HG02678 (cell line): ENCODE measurements around the gene NCR2.

ENCODE experiments used
- ATAC-seq: cut with Tn5 transposase; IDR thresholded peaks from one replicate; pipeline ENCODE4 v1.9.1; 2021; ENCODE audit warnings: mild to moderate bottlenecking, moderate library complexity; ENCODE audit not compliant: unreplicated experiment

NCR2 gene

GRCh38 chr6:41356825-41357224, 21.4 kb downstream of the NCR2 start:
- no peak for ATAC-seq

GRCh38 chr6:41358503-41358902, 23.1 kb downstream of the NCR2 start:
- ATAC-seq: no peak

GRCh38 chr6:41359617-41360313, 24.4 kb downstream of the NCR2 start:
- ATAC-seq: no peak

- ATAC-seq: no peak
These were observed 24.9 kb downstream of the NCR2 start for GRCh38 chr6:41360314-41360685.

DNA sequence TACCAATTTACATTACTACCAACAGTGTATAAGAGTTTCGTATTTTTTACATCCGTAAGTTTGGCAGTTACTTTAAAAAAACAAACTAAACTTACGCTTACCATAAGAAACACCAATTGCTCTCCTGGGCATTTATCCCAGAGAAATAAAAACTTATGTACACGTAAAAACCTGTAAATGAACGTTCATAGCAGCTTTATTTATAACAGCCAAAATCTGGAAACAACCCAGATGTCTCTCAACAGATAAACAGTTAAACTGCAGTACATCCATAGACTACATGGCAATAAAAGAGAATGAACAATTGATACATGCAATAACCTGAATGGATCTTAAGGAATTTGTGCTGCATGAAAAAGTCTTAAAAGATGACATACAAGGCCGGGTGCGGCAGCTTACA, 30.7 kb downstream of the NCR2 start:
- ATAC-seq: no peak

DNA sequence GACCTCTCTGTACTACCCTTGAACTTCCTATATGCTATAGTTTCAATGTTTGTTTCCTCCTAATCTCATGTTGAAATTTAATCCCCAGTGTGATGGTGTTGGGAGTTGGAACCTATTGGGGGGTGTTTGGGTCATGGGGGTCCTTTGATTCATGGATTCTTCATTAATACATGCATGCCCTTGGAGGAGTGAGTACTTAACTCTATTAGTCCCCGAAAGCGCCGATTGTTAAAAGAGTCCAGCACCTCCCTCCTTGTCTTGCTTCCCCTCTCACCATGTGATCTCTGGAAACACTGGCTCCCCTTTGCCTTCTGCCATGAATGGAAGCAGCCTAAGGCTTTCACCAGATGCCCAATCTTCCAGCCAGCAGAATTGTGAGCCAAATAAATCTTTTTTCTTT, 31.7 kb downstream of the NCR2 start:
- ATAC-seq: no peak

GRCh38 chr6:41367700-41368099, 32.3 kb downstream of the NCR2 start:
- ATAC-seq: no peak

DNA sequence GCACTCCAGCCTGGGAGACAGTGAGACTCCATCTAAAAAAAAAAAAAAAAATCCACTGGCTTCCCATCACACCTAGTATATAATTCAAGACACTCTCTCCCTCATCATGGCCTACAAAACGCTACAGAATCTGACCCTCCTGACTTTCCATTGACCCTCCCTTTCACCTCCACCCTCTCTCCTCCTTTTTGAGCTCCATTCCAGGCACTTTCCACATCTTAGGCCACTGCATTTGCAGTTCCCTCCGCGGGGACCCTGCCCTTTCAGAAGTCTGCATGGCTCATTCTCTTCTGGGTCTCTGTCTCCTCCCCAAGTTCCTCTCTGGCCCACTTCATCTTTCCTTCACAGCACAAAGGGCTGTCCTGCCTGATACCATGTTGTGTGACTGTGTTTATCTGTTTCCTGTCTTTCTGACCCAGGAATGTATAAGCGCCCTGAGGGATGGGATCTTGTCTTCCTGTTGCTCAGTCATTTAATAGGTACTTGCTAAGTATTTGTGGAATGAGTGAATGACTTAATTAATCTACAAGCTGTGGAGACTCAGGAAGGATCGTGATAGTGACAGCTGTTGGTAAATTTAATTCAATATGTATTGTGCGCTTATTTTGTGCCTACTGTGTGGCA, 35.2 kb downstream of the NCR2 start:
- ATAC-seq: no peak

- no peak for ATAC-seq
These were observed 36.1 kb downstream of the NCR2 start for GRCh38 chr6:41371461-41371991.

- ATAC-seq: no peak
These were observed 36.8 kb downstream of the NCR2 start for GRCh38 chr6:41371992-41372831.

- ATAC-seq: no peak
These were observed 37.6 kb downstream of the NCR2 start for GRCh38 chr6:41372832-41373626.

GRCh38 chr6:41373627-41373918, 38.2 kb downstream of the NCR2 start:
- ATAC-seq: no peak

DNA sequence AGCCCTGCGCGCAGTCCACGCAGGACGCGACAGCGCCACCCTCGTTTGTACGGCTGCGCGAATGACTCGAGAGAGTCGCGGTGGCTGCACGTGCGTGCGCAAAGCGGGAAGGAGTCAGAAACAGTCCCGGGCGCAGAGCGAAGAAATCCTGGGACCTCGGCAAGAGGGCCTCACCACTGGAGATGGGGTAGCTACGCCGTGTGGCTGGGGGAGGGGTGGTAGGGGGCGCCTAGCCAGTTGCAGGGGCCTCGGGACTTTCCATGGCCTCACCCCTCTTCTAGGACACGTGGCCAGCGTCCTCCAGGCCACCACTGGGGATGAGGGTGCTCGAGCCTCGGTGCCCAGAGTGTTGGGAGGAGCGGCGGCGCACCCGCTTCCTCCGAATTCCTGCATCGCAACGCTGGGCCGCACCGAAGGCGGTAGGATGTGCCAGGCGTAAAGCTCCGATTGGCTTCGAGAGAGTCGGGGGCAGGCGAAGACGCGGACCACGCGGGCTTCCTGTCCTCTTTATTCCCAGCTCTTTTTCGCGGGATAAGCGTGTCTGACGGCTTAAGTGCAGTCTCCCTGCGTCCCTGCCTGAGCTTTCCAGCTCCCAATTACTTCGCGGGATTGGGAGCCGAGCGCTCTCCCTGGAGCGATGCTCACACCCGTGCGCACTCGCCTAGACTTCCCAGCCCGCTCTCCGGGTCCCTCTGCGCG, 38.7 kb downstream of the NCR2 start:
- ATAC-seq: no peak

DNA sequence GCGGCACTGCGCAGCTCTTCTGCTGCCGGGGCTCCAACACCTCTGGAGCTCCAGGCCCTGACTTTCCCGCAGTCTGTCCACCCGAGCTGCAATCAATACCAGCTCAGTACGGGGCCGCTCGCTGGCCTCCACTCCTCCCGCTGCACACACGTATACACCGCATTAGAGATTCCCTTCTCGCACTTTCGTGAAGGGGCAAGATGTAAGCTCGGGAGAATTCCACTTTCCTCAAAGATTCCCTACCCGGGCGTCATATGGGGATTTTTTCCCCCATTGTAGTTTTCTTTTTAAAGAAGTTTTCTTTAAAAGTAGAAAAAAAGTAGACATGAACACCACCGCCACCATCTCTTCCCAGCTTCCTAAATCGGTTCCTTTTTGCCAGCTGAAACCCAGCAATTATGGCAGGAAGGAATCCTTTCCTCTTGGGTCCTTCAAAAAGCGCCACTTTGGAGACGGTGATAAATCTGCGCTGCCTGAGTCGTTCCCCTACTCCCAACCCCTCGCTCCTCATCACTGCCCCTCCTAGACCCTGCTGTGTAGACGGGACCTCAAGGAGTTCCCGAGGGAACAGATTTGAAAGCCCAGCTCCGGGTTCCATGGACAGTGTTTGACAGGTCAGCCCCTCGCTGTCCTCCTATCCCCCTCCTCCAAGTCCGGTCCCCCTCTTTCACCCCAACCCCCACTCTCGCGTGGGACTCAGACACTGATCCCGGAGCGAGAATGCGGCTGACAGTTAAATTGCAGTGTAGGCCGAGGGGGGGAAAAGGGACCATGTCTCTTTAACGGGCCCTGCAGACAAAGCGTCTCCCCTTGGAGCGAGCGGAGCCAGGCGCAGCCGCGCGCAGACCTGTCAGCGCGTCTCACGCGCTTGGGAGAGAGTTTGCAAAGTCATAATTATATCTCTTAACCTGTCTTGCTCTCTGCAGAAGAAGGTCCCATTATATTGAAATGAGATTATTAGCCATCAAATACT, 39.5 kb downstream of the NCR2 start:
- ATAC-seq: no peak

GRCh38 chr6:41375598-41376151, 40.3 kb downstream of the NCR2 start:
- ATAC-seq: no peak

DNA sequence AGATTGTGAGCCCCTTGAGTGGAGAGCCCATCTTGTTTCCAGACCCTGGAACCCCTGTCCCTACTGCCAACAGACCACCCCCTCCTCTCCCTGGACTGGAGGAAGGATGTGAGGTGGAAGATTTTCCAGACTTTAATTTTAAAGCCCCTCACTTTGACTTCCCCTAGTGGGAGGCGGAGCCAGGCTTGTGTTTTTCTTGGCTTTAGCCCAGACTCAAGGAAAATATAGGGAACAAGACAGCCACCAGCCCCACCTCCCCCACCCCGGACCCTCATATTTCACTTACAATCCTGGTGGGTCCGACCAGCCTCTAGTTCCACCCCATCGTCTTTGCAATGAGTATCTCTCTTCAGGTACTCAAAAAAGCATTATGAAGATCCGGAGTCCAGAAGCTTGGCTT, 40.8 kb downstream of the NCR2 start:
- no peak for ATAC-seq

- ATAC-seq: no peak
These were observed 41.7 kb downstream of the NCR2 start for GRCh38 chr6:41377071-41377470.

GRCh38 chr6:41379306-41379705, 43.9 kb downstream of the NCR2 start:
- no peak for ATAC-seq

DNA sequence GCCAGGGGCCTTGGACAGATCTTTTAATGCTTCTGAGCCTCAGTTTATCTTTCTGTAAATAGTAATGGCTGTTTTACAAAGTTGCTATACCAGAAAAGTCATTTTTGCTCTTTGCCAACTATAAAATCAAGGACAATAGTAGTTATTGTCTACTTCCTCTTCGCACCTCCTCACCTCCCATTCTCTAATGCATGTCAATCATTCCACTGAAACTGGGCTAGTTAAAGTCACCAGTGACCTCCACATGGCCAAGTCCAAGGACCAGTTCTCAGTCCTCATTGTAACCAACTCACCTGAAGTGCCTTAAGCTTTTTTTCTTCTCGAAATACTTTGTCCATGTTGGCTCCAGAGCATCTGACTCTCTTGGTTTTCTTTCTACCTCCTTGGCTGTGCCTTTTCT, 51.2 kb downstream of the NCR2 start:
- no peak for ATAC-seq
